Anterior cingulate cortex (tissue), 58 donors: ENCODE results near the gene RHOBTB1.

Source experiments
- DNase-seq, 58 donors: peaks; one replicate each; lab custom pipeline; 2025; lab: John Stamatoyannopoulos, UW

RHOBTB1 gene

DNA sequence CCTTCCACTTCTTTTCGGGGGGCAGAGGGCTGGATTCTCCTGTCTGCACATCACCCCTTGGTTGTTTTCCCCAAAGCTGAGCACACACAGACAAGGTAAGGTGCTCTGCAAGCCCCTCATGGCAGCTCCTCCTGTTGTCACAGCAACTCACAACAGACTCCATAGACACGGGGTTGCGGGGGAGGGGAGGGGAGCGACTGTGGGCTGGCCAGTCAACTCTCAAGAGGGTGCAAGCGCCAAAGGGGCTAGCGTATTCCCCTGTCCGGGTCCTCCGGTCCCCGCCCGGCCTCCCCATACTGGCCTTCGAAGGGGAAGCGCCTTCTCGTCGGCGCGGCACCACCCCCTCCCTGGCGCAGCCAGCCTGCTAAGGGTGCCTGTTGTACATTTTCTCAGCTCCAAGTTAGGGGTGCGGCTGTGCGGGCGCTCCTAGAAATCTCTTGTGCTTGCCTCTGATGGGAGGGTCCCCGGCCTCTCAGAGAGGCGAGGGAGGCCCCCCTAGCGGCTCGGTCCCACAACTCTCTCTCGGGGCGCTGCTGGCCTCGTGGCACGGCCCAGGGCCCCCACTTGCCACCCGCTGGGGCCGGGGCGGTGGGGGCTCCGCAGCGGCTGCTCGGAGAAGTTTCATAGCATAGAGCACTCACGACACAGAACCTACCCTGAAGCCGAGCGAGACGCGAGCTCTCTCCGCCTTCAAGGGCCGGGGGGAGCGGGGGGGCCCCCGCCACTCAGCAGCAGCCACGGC is 498 bp downstream of the RHOBTB1 start:
- peak in 56 of 58 donors; percentile 4 to 89 (median 70) for DNase-seq

DNA sequence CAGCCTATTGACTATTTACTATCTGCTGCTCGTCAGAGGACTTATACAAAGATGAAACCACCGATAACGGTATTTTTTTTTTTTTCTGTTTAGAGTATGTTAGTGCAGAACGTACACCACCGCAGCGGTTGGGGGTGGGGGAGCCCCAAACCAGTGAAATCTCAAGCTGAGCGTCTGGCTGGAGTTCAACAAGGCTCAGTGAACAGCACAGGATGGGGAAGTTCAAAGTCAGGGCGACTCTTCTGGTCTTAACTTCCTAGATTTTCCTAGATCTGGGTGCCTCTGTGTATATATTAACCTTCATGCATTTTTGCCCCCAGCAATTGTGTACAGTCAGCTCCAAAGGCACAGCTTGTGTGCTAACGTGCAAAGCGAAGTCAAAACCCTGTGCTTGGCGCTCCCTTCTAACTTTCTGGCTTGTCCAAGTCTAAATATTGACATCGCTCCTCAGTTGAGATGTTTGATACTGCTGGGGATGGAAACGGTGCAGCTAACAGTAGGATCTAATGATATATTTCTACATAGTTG is 1.1 kb downstream of the RHOBTB1 start:
- peak in 51 of 58 donors; percentile 4 to 68 (median 40) for DNase-seq

DNA sequence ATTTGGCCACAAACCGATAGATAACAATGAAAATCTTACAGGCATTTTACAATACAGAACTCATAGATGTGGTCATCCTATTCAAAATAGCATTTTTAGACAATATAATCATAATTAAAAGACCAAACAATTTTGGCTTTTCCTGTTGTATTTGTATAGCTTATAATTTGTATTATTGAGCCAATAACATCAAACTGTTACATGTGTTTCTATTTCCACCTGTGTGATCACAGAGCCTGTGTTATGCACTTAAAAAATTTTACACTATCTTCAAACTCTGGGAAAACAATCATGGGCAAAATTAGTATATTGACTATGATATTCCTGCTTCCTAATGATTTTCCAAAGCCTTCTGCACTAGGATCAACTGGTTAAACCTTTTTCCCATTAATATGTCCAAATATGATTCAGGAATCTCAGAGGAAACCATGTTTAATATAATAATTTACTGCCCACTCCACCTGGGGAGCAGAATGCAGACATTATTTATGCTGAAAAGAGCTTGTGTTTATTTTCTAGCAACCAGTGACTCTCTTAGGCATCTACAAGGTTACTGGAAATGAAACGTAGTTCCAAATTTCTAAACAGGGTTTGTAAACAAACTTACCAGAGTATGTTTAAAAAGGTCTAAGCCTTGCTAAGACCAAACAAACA is 1.7 kb downstream of the RHOBTB1 start:
- no peak for DNase-seq

DNA sequence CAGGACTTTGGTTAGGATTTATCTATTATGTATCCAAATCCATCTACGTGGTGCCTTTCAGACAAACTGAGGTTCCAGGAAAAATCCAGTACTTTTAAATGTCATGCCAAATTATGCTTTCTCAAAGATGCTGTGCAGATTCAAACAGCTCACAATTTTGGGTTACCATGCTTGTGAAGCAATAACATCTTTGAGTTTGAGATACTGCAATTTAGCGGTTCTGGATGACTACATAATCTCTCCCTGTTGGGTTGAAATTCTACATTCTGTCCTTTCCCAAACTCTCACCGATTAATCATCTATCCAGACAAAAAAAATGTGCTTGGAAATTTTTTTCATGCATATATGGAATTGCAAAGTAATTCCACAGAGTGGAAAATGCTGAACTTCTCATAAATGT is 3.5 kb downstream of the RHOBTB1 start:
- DNase-seq = no peak

DNA sequence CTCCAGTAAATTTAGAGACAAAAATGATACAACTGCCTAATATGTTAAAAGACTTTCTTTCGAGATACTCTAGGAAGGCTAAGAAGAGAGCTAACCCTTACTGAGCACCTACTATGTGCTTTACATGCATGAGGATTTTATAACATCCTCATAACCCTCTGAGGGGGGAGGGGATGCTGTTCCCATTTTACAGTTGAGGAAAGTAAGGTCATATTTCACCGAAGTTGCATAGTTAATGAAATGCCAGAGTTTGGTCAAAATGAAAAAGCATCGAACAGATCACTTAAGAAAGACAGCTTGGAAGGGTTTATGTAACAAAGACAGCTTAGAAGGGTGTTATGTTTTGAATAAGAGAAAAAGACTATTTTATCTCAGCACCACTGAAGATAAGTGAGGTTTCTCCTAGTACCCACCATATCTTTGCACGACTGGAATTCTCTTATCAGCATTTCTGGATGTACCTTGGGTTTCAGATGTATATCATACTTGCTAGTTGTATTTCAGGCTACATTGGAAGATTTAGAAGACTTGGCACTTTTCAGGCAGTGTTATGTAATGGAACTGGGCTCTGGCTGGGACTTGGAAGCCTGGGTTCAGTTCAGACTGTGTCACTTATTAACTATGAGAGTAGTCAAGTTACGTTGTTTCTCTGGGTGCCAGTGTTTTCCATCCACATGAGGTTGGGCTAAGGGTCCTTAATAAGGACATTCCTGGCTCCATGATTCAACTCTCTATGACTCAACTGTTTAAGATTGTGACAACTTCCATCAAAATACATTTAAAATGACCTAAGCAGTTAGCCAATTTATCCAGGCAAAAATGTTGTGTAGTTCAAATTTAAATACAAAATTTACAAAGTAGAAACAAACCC is 6.0 kb downstream of the RHOBTB1 start:
- DNase-seq = peak in 2 of 58 donors; percentile 10 to 19

DNA sequence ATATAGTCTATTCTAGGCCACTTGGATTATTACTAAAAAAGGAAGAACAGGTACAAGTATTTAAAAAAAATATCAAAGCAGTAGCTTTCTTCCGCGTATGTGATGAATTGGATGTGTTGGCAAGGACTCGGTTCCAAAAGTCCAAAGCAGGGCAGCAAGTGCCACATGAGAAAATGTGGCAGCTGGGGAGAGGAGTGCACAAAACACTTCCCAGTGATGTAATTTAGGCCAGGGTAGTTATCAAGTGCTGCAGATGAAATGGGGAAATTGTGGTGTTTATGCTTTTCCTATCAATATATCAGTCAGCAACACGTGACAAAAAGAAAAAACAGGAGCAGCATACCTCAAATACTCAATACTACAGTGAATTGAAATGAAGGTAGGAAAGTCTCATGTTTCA is 7.0 kb downstream of the RHOBTB1 start:
- DNase-seq = no peak

DNA sequence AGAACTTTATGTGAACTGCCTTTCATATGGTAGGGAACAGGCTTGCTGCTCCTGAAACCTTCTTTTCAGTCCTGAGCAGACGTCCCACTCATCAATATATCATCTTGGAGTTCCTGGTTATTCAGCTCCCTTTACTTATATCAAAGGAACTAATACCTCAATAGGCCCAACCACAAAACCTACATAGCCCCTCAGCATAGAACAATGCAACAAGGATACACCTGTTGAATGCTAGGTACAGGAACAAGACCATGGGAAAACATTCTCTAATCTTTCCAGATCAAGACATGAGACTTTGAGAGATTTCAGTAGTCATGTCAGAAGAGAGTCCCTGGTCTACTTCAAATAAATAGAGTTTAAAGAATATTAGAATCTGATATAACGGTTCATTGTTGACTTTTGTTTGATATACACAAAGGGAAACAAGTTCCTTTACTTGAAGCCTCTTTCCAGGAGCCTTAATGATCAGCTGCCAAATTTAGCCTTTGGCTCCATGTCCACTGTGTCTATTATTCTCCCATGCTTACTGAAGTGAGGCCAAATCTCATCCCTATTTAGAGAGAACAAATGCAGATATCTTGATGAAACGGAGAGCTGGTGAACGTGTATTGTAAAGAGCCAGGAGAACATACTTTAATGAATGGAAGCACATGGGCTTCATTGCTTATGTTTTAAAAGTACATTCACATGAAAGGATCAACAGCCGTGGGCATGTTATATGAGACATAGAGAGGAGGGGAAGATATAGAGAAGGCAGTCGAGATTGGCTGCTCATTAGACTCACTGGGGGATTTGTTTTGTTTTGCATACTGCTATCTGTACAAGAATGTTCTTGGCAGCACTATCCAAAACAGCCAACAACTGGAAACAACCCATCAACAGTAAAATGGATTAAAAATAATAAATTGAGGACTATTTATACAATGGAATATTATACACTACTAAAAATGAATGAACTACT is 9.5 kb downstream of the RHOBTB1 start:
- no peak for DNase-seq

DNA sequence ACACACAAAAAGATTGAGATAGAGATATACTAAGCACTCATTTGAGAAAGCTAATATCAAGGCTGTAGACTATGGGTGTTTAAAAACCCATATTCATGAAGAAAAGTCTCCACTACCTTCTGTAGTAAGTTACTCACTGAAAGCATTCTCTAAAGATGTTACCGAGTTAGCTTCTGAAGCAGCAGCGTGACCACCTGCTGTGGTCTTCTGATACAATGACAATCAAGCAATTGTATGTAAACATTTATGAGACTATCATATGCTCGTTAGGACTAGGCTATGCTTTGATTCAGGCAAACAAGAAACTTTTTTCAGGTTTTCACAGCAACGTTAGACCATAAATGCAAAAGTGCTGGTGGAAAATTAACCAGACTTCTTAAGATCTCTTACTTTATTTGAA is 11.2 kb downstream of the RHOBTB1 start:
- DNase-seq = no peak

DNA sequence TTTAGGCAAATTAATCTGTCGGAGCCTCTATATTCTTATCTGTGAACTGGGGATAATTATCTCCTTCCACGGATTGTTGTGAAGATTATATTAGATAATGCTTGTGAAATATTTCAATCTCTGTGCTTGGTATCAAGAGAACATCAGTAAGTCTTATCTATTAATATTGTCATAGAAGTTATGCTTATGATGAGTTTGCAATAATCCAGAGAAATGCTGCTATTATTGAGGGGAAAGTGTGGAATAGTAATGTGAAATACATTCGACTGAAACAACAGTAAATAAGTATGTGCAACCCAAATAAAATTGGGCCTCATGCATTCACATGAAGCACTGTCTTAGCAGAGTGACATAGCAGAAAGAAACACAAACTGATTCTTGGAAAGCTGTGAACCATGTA is 13.7 kb downstream of the RHOBTB1 start:
- DNase-seq = no peak

DNA sequence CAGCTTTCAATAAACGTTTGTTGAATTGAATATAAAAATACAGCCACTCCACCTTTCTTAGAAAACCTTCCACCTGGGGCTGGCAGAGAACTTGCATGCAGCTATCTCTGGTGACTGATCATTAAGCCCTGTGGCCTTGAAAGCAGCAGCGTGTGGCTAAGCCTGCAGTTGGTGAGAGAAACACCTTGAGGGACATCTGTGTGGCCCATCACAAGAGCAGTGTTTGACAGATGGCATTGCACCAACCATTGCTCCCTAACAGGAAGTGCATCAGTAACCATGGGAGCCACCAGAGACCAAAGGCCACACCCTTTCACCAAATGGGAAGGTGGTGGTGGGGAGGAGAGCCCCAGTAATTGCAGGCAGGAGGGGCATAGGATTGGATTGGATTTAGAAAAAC is 22.4 kb downstream of the RHOBTB1 start:
- no peak for DNase-seq

DNA sequence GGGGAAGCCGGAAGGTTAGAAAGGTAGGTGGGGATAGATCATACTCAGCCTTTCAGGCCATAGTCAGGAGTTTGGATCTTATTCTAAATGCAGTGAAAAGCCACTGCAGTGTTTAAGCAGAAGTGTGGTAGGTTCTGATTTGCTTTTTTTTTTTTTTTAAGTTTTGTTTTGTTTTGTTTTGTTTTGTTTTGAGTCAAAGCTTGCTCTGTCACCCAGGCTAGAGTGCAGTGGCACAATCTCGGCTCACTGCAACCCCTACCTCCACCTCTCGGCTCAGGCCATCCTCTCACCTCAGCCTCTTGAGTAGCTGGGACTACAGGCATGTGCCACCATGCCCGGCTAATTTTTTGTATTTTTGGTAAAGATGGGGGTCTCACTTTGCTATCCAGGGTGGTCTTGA is 23.5 kb downstream of the RHOBTB1 start:
- DNase-seq = no peak

DNA sequence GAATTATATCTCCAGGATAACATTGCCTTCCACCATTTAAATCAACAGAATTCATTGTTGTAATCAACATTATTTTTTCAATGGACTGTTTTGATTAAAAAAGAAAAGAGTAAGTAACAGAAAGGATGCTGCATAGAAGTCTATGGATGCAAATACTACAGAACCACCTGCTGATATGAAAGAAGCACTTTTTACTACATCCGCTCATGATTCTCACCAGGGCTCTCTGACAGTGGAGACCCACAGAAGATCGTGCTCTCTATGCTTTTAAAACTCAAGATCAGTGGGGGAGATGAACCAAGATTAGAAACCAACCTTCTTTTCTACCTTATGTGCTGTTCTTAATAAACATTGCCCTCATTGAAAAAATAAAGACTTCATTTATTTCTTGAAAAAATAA is 24.4 kb downstream of the RHOBTB1 start:
- no peak for DNase-seq

DNA sequence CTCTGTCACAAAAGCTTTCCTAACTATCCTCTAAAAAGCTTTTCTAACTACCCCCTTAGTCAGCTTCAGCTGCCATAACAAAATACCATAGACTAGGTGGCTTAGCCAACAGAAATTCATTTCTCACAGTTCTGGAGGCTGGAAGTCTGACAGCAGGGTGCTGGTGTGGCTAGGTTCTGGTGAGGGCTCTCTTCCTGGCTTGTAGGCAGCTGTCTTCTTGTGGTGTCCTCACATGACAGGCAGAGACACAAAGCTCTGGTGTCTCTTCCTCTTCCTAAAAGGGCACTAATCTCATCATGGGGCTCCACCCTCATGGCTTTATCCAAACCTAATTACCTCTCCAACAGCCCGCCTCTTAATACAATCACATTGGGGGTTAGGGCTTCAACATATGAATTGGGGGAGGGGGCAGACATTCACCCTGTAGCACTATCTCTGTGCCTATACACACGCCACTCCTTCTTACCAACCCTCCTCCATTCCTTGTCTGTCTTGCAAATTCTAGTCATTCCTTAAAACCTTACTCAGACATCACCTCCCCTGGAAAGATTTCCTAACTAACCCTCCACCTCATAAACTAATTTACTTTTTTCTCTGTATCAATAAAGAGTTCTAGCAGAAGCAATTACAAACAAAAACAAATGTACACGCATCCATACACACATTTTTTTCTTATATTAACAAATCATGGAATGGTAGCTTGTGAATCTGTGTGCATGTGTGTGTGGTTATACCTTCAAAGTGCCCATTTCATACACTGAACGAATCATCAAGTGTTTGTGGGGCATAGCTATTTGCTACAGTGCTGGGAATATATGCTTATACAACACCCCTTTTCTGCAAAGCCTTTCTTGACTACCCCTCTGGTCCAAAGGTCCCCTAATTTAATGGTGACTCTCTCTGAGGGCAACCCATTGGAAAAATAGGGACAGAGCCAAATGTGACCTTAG is 26.4 kb downstream of the RHOBTB1 start:
- no peak for DNase-seq

DNA sequence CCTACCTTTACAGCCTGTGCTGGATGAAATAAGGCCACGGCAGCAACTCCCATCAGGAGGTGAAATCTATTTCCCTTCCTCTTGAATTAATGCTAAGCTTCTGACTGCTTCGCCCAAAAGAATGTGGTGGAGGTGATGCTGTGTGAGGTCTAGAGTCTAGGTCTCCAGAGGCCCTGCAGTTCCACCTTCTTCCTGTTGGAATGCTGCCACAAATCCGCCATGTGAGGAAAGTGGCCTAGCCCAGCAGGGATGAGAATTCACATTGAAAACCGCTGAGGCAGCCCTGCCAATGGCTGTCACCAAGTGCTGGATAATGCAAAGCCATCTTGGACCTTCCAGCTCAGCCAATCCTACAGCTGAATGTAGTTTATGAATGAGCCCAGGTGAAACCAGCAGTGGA is 28.0 kb downstream of the RHOBTB1 start:
- DNase-seq = no peak

DNA sequence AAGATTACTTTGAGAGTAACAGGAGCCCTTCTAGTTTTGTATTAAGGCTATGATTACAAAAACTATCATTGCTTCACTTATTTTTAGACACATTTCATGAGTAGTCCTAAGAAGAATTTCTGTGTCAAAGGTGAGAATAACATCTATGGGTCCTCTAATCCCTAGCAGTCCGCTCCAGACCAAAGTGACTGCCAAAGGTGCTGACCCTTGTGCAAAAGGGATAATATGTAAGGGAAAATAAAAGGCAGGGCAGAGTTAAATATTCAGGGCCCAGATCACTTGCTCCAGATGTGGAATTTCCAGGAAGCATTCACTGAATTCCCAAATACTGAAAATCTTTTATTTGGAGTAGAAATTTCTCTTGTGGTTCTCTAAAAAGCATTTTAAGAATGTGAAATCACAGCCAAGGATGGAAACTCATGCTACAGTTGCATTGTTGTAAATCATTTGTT is 29.3 kb downstream of the RHOBTB1 start:
- DNase-seq = no peak

DNA sequence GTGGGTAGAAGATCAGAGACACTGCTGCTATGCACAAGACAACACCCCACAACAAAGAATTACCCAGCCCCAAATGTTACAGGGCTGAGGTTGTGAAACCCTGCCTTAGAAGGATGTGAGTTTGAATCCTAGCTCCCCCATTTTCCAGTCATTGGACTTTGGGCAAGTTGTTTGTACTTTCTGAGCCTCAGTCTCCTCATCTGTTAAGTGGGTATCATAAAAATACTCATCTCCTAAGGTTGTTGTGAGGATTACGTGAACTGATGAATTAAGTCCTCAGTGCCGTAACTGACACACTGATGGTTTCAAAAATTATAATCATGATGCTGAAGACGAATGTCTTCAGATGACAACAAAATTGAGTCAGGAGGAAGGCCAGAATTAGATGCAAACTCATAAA is 30.3 kb downstream of the RHOBTB1 start:
- no peak for DNase-seq

DNA sequence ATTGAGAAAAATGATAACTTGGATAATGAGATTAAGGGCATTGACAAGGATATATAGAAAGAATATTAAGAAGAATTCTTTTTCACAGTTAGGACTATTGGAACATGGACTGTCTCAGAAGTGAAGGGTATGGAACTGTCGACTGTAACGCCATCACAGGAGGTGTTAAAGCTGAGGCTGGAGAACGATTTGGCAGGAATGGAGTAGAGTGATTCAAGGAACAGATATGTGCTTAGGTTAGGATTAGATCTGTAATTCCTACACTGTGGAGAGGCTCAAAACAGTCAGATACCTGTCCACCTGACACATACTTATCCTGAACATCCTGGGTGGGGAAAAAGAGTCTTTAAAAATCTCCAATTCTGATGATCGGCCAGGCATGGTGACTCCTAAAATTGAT is 30.9 kb downstream of the RHOBTB1 start:
- DNase-seq = peak in 1 of 58 donors; percentile 9

DNA sequence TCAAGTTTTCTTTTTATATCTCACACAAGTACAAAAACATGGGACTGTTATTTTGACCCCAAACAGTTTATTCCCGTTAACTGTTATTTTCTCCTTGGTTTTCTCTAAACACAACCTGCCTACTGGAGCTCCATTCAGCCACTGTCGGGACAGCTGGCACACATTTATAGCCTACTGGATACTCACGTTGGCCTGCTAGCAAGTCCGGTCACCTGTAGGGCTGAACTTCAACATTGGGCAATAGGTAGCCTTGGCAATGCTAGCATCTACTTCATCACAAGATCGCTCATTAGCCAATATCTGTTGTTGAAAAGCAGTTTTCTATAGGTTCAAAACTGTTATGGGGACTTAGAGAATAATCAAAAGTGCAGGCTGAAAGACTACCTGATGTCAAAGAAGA is 32.3 kb downstream of the RHOBTB1 start:
- DNase-seq = no peak

DNA sequence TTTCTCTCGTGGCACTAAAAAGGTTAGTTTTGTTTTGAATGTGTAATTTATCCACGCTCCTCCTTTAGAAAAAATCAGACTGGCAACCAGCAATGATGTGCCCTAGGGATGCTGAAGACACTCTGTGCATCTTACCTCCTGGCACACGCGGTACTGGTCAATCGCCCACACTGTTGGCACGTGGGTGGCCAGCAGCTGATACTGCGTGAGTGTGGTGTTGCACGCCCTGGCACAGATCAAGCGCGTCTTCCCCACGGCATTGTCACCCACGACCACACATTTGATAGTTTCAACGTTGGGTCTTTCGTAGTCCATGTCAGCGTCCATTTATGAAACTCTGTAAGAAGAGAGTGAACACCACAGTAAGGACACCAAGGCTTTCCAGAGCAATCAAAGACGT is 32.8 kb downstream of the RHOBTB1 start:
- peak in 7 of 58 donors; percentile 9 to 31 (median 14) for DNase-seq
